WTC11 (cell line): ENCODE measurements around the gene SLAMF7.

Experiments used
- CBFB ChIP-seq: sonication (generic); formaldehyde crosslinking; IDR thresholded peaks from 2 replicates; pipeline ENCODE4 v1.8.1; 2022; ENCODE audit warnings: mild to moderate bottlenecking, low read depth, missing genetic modification reagents
- CREB1 ChIP-seq: sonication (generic); formaldehyde crosslinking; IDR thresholded peaks from 2 replicates; pipeline ENCODE4 v1.8.0; 2023; ENCODE audit warnings: mild to moderate bottlenecking, missing genetic modification reagents
- KAT7 ChIP-seq: sonication (generic); formaldehyde crosslinking; IDR thresholded peaks from 2 replicates; pipeline ENCODE4 v1.8.1; 2023; ENCODE audit warnings: missing genetic modification reagents, mild to moderate bottlenecking, borderline replicate concordance
- ZBTB21 ChIP-seq: sonication (generic); formaldehyde crosslinking; IDR thresholded peaks from 2 replicates; pipeline ENCODE4 v1.8.1; 2023; ENCODE audit warnings: mild to moderate bottlenecking, missing genetic modification reagents, borderline replicate concordance
- ZNF423 ChIP-seq: fragments of 250-450 bp; sonication (Bioruptor Pico); IDR thresholded peaks from 2 replicates; pipeline ENCODE4 v2.1.2; 2022; ENCODE audit warnings: mild to moderate bottlenecking, moderate library complexity
- TF ChIP-seq, protein P1 (sequence below): fragments of 250-450 bp; sonication (Bioruptor Pico); IDR thresholded peaks from 2 replicates; pipeline ENCODE4 v2.1.2; 2022; ENCODE audit warnings: mild to moderate bottlenecking, moderate library complexity
- TF ChIP-seq, protein P2 (sequence below): sonication (generic); formaldehyde crosslinking; IDR thresholded peaks from 2 replicates; pipeline ENCODE4 v1.8.1; 2022; ENCODE audit warnings: low read depth, missing genetic modification reagents, borderline replicate concordance
- TF ChIP-seq, protein P3 (sequence below): fragments of 200-600 bp; IDR thresholded peaks from 2 replicates; pipeline ENCODE4 v1.8.0; 2022; ENCODE audit warnings: antibody characterized with exemption

DNA sequence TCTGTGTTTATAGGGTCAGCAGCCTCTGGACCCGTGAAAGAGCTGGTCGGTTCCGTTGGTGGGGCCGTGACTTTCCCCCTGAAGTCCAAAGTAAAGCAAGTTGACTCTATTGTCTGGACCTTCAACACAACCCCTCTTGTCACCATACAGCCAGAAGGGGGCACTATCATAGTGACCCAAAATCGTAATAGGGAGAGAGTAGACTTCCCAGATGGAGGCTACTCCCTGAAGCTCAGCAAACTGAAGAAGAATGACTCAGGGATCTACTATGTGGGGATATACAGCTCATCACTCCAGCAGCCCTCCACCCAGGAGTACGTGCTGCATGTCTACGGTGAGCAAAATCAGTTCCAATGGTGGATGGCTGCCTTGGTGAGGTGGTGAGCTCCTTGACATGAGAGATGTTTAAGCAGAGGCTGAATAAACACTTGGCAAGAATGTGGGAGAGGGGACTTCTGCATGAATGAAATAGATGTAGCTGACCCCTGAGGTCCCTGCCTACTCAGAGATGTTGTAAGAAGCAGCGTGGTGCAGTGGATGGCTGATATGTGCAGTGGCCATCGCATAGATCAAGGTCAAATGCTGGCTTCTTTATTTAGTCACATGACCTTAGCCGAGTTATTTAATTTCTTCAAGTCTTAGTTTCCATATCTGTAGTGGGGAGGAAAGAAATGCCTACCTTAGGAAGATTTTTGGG, 9.3 kb downstream of the SLAMF7 start:
- TF ChIP-seq CBFB (CRISPR knock-in tag) (no peak), ZBTB21 (no peak), KAT7 (CRISPR knock-in tag) (no peak), ZNF423 (CRISPR knock-in tag) (no peak), CREB1 (CRISPR knock-in tag) (no peak)
- TF ChIP-seq, protein P1, sequence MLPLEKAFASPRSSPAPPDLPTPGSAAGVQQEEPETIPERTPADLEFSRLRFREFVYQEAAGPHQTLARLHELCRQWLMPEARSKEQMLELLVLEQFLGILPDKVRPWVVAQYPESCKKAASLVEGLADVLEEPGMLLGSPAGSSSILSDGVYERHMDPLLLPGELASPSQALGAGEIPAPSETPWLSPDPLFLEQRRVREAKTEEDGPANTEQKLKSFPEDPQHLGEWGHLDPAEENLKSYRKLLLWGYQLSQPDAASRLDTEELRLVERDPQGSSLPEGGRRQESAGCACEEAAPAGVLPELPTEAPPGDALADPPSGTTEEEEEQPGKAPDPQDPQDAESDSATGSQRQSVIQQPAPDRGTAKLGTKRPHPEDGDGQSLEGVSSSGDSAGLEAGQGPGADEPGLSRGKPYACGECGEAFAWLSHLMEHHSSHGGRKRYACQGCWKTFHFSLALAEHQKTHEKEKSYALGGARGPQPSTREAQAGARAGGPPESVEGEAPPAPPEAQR = no peak
- TF ChIP-seq, protein P2, sequence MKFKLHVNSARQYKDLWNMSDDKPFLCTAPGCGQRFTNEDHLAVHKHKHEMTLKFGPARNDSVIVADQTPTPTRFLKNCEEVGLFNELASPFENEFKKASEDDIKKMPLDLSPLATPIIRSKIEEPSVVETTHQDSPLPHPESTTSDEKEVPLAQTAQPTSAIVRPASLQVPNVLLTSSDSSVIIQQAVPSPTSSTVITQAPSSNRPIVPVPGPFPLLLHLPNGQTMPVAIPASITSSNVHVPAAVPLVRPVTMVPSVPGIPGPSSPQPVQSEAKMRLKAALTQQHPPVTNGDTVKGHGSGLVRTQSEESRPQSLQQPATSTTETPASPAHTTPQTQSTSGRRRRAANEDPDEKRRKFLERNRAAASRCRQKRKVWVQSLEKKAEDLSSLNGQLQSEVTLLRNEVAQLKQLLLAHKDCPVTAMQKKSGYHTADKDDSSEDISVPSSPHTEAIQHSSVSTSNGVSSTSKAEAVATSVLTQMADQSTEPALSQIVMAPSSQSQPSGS (CRISPR knock-in tag) = no peak
- TF ChIP-seq, protein P3, sequence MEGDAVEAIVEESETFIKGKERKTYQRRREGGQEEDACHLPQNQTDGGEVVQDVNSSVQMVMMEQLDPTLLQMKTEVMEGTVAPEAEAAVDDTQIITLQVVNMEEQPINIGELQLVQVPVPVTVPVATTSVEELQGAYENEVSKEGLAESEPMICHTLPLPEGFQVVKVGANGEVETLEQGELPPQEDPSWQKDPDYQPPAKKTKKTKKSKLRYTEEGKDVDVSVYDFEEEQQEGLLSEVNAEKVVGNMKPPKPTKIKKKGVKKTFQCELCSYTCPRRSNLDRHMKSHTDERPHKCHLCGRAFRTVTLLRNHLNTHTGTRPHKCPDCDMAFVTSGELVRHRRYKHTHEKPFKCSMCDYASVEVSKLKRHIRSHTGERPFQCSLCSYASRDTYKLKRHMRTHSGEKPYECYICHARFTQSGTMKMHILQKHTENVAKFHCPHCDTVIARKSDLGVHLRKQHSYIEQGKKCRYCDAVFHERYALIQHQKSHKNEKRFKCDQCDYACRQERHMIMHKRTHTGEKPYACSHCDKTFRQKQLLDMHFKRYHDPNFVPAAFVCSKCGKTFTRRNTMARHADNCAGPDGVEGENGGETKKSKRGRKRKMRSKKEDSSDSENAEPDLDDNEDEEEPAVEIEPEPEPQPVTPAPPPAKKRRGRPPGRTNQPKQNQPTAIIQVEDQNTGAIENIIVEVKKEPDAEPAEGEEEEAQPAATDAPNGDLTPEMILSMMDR = no peak
